AG09309 (cell line): ENCODE results near the gene OLIG1.

Experiments
- DNase-seq: peaks from one replicate; pipeline ENCODE4 v3.0.0-alpha.2; 2010; ENCODE audit warnings: low read depth
- H3K4me3 ChIP-seq: 2 replicates; pipeline ENCODE4 v1.5.1; 2011; ENCODE audit warnings: mild to moderate bottlenecking, low read depth, low read length, moderate library complexity; ENCODE audit not compliant: control insufficient read depth
- CTCF ChIP-seq: IDR thresholded peaks from 2 replicates; pipeline ENCODE4 v1.5.1; 2011; ENCODE audit warnings: mild to moderate bottlenecking, low read depth, low read length, inconsistent platforms; ENCODE audit not compliant: insufficient read depth, control insufficient read depth; ENCODE audit errors: missing control alignments

Gene OLIG1

GRCh38 chr21:33069994-33070743 is at the start of gene OLIG1:
TSS of gene OLIG1 (plus strand) at chr21:33070141. CDS start at chr21:33070247, 106 bp downstream.
- TF ChIP-seq CTCF = no peak
- no peak within 1 kb of the TSS for H3K4me3 ChIP-seq
- DNase-seq = no peak

- no peak overlapping the region for H3K4me3 ChIP-seq
- DNase-seq = no peak
- no peak for TF ChIP-seq CTCF
These were observed 49.3 kb upstream of the OLIG1 start for GRCh38 chr21:33020558-33021100.

- DNase-seq = no peak
- H3K4me3 ChIP-seq = no peak overlapping the region
- no peak for TF ChIP-seq CTCF
These were observed 48.8 kb upstream of the OLIG1 start for GRCh38 chr21:33021150-33021549.

- DNase-seq = no peak
These were observed 48.3 kb upstream of the OLIG1 start for GRCh38 chr21:33021667-33022066.

GRCh38 chr21:33022489-33022827 is 47.5 kb upstream of the OLIG1 start:
- H3K4me3 ChIP-seq = no peak overlapping the region
- TF ChIP-seq CTCF = no peak
- no peak for DNase-seq

More at GRCh38 chr21:33021667-33022066, 48.3 kb upstream of the OLIG1 start:
- H3K4me3 ChIP-seq = no peak overlapping the region
- no peak for TF ChIP-seq CTCF

GRCh38 chr21:33022828-33023573 is 46.9 kb upstream of the OLIG1 start:
- no peak for TF ChIP-seq CTCF
- no peak overlapping the region for H3K4me3 ChIP-seq
- DNase-seq = no peak
